Endothelial cell of umbilical vein (primary cell): ENCODE data around the gene TEX35.

Experiments
- CTCF ChIP-seq, 2 donors: IDR thresholded peaks; 1 replicate in 1 of 2; 2 replicates in 1 of 2; pipeline ENCODE4 v1.5.1; 2011; ENCODE audit warnings: low read length in 2 of 2, mild to moderate bottlenecking in 2 of 2, moderate library complexity in 2 of 2, control low read depth in 1 of 2, inconsistent platforms in 1 of 2, low read depth in 1 of 2; ENCODE audit not compliant: insufficient read depth in 1 of 2; ENCODE audit errors: extremely low read depth in 1 of 2
- MAX ChIP-seq: IDR thresholded peaks from 2 replicates; pipeline ENCODE4 v1.6.1; 2011; ENCODE audit not compliant: insufficient read depth, insufficient read length
- MYC ChIP-seq: IDR thresholded peaks from one replicate; pipeline ENCODE4 v1.6.1; 2011; ENCODE audit warnings: mild to moderate bottlenecking, low read depth, low read length
- POLR2A ChIP-seq: IDR thresholded peaks from 2 replicates; pipeline ENCODE4 v1.6.1; 2012; ENCODE audit warnings: low read depth, mild to moderate bottlenecking, control low read depth, low read length
- POLR2AphosphoS5 ChIP-seq: IDR thresholded peaks from 2 replicates; pipeline ENCODE4 v1.6.1; 2012; ENCODE audit warnings: low read depth, mild to moderate bottlenecking, control low read depth, low read length, moderate library complexity; ENCODE audit not compliant: insufficient read depth

- TF ChIP-seq MYC (no peak), POLR2A (no peak), CTCF (IDR thresholded peaks at IDR 0.05; ENCODE audit: extremely low read depth in 1 of 2, insufficient read depth in 1 of 2, low read depth in 1 of 2, low read length in 2 of 2) (no peak), MAX (no peak), POLR2AphosphoS5 (no peak)
Observed at GRCh38 chr1:178465011-178465410, 47.9 kb upstream of the TEX35 start.
